HUES48 (cell line): ENCODE data around the gene NME3.

Experiments used
- H3K27ac ChIP-seq: one replicate; pipeline ENCODE4 v1.7.0; 2013; ENCODE audit warnings: low read depth, low read length, inconsistent platforms
- H3K27me3 ChIP-seq: 2 replicates; pipeline ENCODE4 v1.6.1; 2013; ENCODE audit warnings: mild to moderate bottlenecking, low read length; ENCODE audit not compliant: control insufficient read depth, insufficient read depth
- H3K36me3 ChIP-seq: 2 replicates; pipeline ENCODE4 v1.6.1; 2013; ENCODE audit warnings: low read length; ENCODE audit not compliant: control insufficient read depth, insufficient read depth
- H3K4me1 ChIP-seq: 2 replicates; pipeline ENCODE4 v1.6.1; 2013; ENCODE audit warnings: mild to moderate bottlenecking, low read length; ENCODE audit not compliant: control insufficient read depth, insufficient read depth
- H3K4me3 ChIP-seq: 2 replicates; pipeline ENCODE4 v1.5.1; 2013; ENCODE audit warnings: mild to moderate bottlenecking, low read depth, low read length
- H3K9ac ChIP-seq: 2 replicates; pipeline ENCODE4 v1.6.1; 2013; ENCODE audit warnings: mild to moderate bottlenecking, low read depth, low read length, moderate library complexity
- H3K9me3 ChIP-seq: 2 replicates; pipeline ENCODE4 v1.6.1; 2013; ENCODE audit warnings: low read length; ENCODE audit not compliant: control insufficient read depth, insufficient read depth

The NME3 gene

DNA sequence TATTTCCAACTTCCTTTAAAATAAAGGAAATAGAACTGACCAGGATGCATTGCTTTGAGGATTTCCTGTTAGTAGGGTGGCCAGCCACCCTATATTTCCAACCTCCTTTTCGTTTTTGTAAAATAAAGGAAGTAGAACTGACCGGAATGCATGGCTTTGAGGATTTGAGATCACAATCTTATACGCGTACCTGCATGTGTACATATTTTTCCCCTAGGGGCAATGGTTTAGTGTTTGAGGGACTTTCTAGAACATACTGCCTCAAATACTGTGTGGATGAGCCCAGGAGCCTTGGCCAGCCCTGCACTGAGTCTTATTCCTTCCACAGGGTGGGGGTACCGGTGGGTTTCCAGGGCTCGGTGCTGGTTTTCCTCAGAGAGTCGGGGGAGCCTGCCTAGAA is 39.7 kb downstream of the NME3 start:
- no peak overlapping the region for H3K9ac ChIP-seq
- no peak overlapping the region for H3K4me3 ChIP-seq
- no peak overlapping the region for H3K27ac ChIP-seq
- peaks cover 16% of the 10 kb centered on the region for H3K36me3 ChIP-seq
- H3K9me3 ChIP-seq: peaks cover 24% of the 10 kb centered on the region
- no peaks in the 10 kb centered on the region for H3K27me3 ChIP-seq
- no peaks in the 10 kb centered on the region for H3K4me1 ChIP-seq

DNA sequence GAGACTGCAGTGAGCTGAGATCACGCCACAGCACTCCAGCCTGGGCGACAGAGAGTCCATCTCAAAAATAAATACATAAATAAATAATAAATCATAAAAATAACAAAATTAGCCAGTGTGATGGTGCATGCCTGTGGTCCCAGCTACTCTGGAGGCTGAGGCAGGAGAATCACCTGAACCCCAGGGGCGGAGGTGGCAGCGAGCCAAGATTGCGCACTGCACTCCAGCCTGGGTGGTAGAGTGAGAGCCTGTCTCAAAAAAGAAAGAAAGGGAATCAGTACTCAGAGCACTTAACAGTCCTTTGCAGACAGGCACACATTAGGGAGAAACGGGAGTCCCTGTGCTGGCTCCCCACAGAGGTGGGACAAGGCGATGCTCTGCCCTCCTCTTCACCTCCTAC is 40.3 kb downstream of the NME3 start:
- no peaks in the 10 kb centered on the region for H3K4me1 ChIP-seq
- H3K36me3 ChIP-seq: peaks cover 17% of the 10 kb centered on the region
- H3K9ac ChIP-seq: no peak overlapping the region
- no peak overlapping the region for H3K4me3 ChIP-seq
- H3K27me3 ChIP-seq: no peaks in the 10 kb centered on the region
- H3K9me3 ChIP-seq: peaks cover 18% of the 10 kb centered on the region
- no peak overlapping the region for H3K27ac ChIP-seq

GRCh38 chr16:1729445-1729844 is 41.9 kb downstream of the NME3 start:
- H3K27me3 ChIP-seq: no peaks in the 10 kb centered on the region
- H3K9me3 ChIP-seq: peaks cover 2% of the 10 kb centered on the region; the same call in 1 of the 2 replicates
- peaks cover 20% of the 10 kb centered on the region for H3K36me3 ChIP-seq
- H3K9ac ChIP-seq: no peak overlapping the region
- H3K4me3 ChIP-seq: no peak overlapping the region
- H3K4me1 ChIP-seq: no peaks in the 10 kb centered on the region
- H3K27ac ChIP-seq: no peak overlapping the region

DNA sequence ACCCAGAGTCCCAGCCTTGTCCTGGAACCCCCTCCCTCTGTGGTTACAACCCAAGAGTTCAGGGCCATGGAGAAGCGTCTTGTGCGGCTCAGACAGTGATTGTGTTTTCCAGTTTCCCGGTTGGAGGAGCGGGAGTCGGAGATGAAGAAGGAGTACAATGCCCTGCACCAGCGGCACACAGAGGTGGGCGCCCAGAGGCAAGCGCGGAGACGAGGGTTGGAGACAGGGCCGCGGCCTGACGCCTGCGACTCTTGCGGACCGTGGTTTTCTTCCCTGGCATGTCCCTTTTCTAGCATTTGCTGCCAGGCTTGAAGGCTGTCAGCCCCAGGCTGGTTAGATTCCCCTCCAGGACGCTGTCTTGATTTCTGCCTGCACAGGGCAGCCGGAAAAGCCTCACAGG is 42.3 kb downstream of the NME3 start:
- H3K27ac ChIP-seq: no peak overlapping the region
- no peaks in the 10 kb centered on the region for H3K27me3 ChIP-seq
- H3K36me3 ChIP-seq: peaks cover 23% of the 10 kb centered on the region
- H3K4me3 ChIP-seq: no peak overlapping the region
- no peaks in the 10 kb centered on the region for H3K9me3 ChIP-seq
- H3K4me1 ChIP-seq: no peaks in the 10 kb centered on the region
- no peak overlapping the region for H3K9ac ChIP-seq

GRCh38 chr16:1727651-1728624 is 43.4 kb downstream of the NME3 start:
- H3K4me3 ChIP-seq: no peak overlapping the region
- no peaks in the 10 kb centered on the region for H3K9me3 ChIP-seq
- no peaks in the 10 kb centered on the region for H3K4me1 ChIP-seq
- H3K27me3 ChIP-seq: no peaks in the 10 kb centered on the region
- peaks cover 23% of the 10 kb centered on the region for H3K36me3 ChIP-seq
- no peak overlapping the region for H3K27ac ChIP-seq
- H3K9ac ChIP-seq: no peak overlapping the region

DNA sequence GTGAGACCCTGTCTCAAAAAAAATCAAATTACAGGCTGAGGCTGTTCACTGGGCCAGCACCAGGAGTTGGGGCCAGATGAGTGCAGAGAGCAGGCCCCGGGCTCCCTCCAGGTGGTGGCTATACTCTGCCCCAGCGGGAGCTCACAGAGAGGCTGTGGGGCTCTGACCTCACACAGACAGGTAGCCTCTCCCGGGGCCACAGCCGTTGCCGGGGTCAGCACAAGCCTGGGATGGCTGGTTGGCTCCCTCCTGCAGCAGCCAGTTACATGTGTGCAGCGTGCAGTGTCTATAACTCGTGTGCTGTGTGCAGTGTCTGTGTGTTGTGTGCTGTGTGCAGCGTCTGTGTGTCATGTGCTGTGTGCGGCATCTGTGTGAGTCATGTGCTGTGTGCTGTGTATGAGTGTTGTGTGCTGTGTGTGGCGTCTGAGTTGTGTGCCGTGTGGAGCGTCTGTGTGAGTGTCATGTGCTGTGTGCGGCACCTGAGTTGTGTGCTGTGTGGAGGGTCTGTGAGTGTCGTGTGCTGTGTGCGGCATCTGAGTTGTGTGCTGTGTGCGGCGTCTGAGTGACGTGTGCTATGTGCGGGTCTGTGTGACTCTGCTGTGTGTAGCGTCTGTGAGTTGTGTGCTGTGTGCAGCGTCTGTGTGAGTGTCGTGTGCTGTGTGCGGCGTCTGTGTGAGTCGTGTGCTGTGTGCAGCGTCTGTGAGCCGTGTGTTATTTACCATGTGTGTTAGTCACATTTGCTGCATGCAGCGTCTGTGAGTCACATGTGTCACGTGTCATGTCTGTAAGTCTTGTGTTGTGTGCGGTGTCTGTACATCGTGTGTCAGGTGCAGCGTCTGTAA is 44.5 kb downstream of the NME3 start:
- Histone ChIP-seq H3K9me3 (no peaks in the 10 kb centered on the region), H3K36me3 (peaks cover 19% of the 10 kb centered on the region), H3K4me3 (no peak overlapping the region)

GRCh38 chr16:1724491-1724890 is 46.9 kb downstream of the NME3 start:
- peaks cover 19% of the 10 kb centered on the region; the same call in 1 of the 2 replicates for H3K36me3 ChIP-seq
- no peak overlapping the region for H3K27ac ChIP-seq
- H3K9ac ChIP-seq: no peak overlapping the region
- H3K27me3 ChIP-seq: no peaks in the 10 kb centered on the region
- no peaks in the 10 kb centered on the region for H3K9me3 ChIP-seq
- H3K4me3 ChIP-seq: no peak overlapping the region
- no peaks in the 10 kb centered on the region for H3K4me1 ChIP-seq

More for the DNA sequence above, 44.5 kb downstream of the NME3 start:
- Histone ChIP-seq H3K27ac (no peak overlapping the region), H3K27me3 (no peaks in the 10 kb centered on the region), H3K4me1 (no peaks in the 10 kb centered on the region), H3K9ac (no peak overlapping the region)

GRCh38 chr16:1723450-1724147 is 47.7 kb downstream of the NME3 start:
- Histone ChIP-seq H3K27ac (no peak overlapping the region), H3K4me1 (no peaks in the 10 kb centered on the region)

DNA sequence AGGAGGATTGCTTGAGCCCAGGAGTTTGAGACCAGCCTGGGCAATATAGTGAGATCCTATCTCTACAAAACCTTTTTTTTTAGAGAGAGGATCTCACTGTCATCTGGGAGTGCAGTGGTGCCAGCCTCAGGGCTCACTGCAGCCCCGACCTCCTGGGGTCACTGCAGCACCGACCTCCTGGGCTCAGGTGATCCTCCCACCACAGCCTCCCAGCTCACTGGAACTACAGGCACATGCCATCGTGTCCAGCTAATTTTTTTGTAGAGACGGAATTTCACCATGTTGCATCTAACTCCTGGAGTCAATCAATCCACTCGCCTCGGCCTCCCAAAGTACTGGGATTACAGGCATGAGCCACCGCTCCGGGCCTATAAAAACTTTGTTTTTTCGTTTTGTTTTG is 50.0 kb downstream of the NME3 start:
- H3K9me3 ChIP-seq: no peaks in the 10 kb centered on the region
- H3K9ac ChIP-seq: no peak overlapping the region
- H3K27ac ChIP-seq: no peak overlapping the region
- peaks cover 7% of the 10 kb centered on the region; the same call in 1 of the 2 replicates for H3K36me3 ChIP-seq
- H3K4me1 ChIP-seq: no peaks in the 10 kb centered on the region
- no peak overlapping the region for H3K4me3 ChIP-seq
- H3K27me3 ChIP-seq: no peaks in the 10 kb centered on the region

More at GRCh38 chr16:1723450-1724147, 47.7 kb downstream of the NME3 start:
- Histone ChIP-seq H3K27me3 (no peaks in the 10 kb centered on the region), H3K36me3 (peaks cover 12% of the 10 kb centered on the region; the same call in 1 of the 2 replicates), H3K9me3 (no peaks in the 10 kb centered on the region), H3K4me3 (no peak overlapping the region), H3K9ac (no peak overlapping the region)
